WTC11 (cell line): ENCODE data around the gene TMEM30A. TPM values are rescaled to one million over a fixed set of nuclear protein-coding genes. Genes with fewer than 3 reads are reported as not detected.

ENCODE experiments used
- ATAC-seq: fragments of 200-7000 bp; cut with Tn5 transposase; 2 replicates; pipeline ENCODE4 v1.10.0; 2021; ENCODE audit warnings: mild to moderate bottlenecking, moderate library complexity
- Bru-seq: library from RNA; stranded (reverse); fragments of 400-500 nt; gene quantifications from one replicate; lab custom pipeline; 2021; lab: Mats Ljungman, UMichigan
- CTCF ChIA-PET: fragments of 300-600 bp; sonication (Branson Sonifier 250); formaldehyde crosslinking; loops from one replicate; lab custom pipeline; 2021; ENCODE audit warnings: antibody characterized with exemption; lab: Charles Lee
- POLR2A ChIA-PET: fragments of 350-600 bp; sonication (Branson Sonifier 250); formaldehyde crosslinking; loops from one replicate; lab custom pipeline; 2021; ENCODE audit warnings: antibody characterized with exemption; lab: Charles Lee
- DNase-seq: peaks from one replicate; pipeline ENCODE4 v3.0.0; 2021; ENCODE audit warnings: low spot score
- H3K27ac Mint-ChIP-seq: 2 replicates; pipeline ENCODE4 v1.8.0; 2021; ENCODE audit warnings: mixed read lengths
- H3K27me3 Mint-ChIP-seq: 2 replicates; pipeline ENCODE4 v1.8.0; 2021; ENCODE audit warnings: low read depth, mild to moderate bottlenecking, moderate library complexity, mixed read lengths
- H3K36me3 Mint-ChIP-seq: 2 replicates; pipeline ENCODE4 v1.8.0; 2021; ENCODE audit warnings: mixed read lengths
- H3K4me1 Mint-ChIP-seq: 2 replicates; pipeline ENCODE4 v1.8.0; 2022; ENCODE audit warnings: mixed read lengths
- H3K4me3 Mint-ChIP-seq: 2 replicates; pipeline ENCODE4 v1.8.0; 2021; ENCODE audit warnings: mild to moderate bottlenecking, moderate library complexity, mixed read lengths
- H3K9me3 Mint-ChIP-seq: 2 replicates; pipeline ENCODE4 v1.8.0; 2021; ENCODE audit warnings: mixed read lengths
- ARID4B ChIP-seq: sonication (generic); formaldehyde crosslinking; IDR thresholded peaks from 2 replicates; pipeline ENCODE4 v1.8.0; 2023; ENCODE audit warnings: missing genetic modification reagents, mild to moderate bottlenecking, borderline replicate concordance
- CREM ChIP-seq: sonication (generic); formaldehyde crosslinking; IDR thresholded peaks from 2 replicates; pipeline ENCODE4 v1.8.1; 2022; ENCODE audit warnings: mild to moderate bottlenecking, missing genetic modification reagents, moderate library complexity
- ETV6 ChIP-seq: sonication (generic); formaldehyde crosslinking; IDR thresholded peaks from 2 replicates; pipeline ENCODE4 v1.8.1; 2022; ENCODE audit warnings: mild to moderate bottlenecking, missing genetic modification reagents
- FOXK1 ChIP-seq: sonication (generic); formaldehyde crosslinking; IDR thresholded peaks from 2 replicates; pipeline ENCODE4 v1.8.0; 2022; ENCODE audit warnings: mild to moderate bottlenecking, moderate library complexity, missing genetic modification reagents
- GABPB1 ChIP-seq: sonication (generic); formaldehyde crosslinking; IDR thresholded peaks from 2 replicates; pipeline ENCODE4 v1.8.1; 2023; ENCODE audit warnings: mild to moderate bottlenecking, missing genetic modification reagents
- HMGXB4 ChIP-seq: sonication (generic); formaldehyde crosslinking; IDR thresholded peaks from 2 replicates; pipeline ENCODE4 v1.8.1; 2023; ENCODE audit warnings: mild to moderate bottlenecking, moderate library complexity, missing genetic modification reagents
- JAZF1 ChIP-seq: fragments of 250-450 bp; sonication (Bioruptor Pico); IDR thresholded peaks from 2 replicates; pipeline ENCODE4 v1.9.0; 2021; ENCODE audit warnings: moderate library complexity, mild to moderate bottlenecking, inconsistent platforms
- MAX ChIP-seq: sonication (generic); formaldehyde crosslinking; IDR thresholded peaks from 2 replicates; pipeline ENCODE4 v1.8.0; 2022; ENCODE audit warnings: mild to moderate bottlenecking, missing genetic modification reagents
- NFE2L1 ChIP-seq: sonication (generic); formaldehyde crosslinking; IDR thresholded peaks from 2 replicates; pipeline ENCODE4 v1.8.1; 2023; ENCODE audit warnings: missing genetic modification reagents
- PRDM15 ChIP-seq: sonication (generic); formaldehyde crosslinking; IDR thresholded peaks from 2 replicates; pipeline ENCODE4 v1.8.0; 2022; ENCODE audit warnings: missing genetic modification reagents
- SMAD3 ChIP-seq: sonication (generic); formaldehyde crosslinking; IDR thresholded peaks from 2 replicates; pipeline ENCODE4 v1.8.0; 2022; ENCODE audit warnings: missing genetic modification reagents, mild to moderate bottlenecking, borderline replicate concordance
- SOX15 ChIP-seq: fragments of 250-450 bp; sonication (Bioruptor Pico); IDR thresholded peaks from 2 replicates; pipeline ENCODE4 v1.9.0; 2021; ENCODE audit warnings: mild to moderate bottlenecking
- SP1 ChIP-seq: sonication (generic); formaldehyde crosslinking; conservative IDR thresholded peaks from 2 replicates; pipeline ENCODE4 v1.8.1; 2022; ENCODE audit warnings: missing genetic modification reagents
- USF1 ChIP-seq: sonication (generic); formaldehyde crosslinking; IDR thresholded peaks from 2 replicates; pipeline ENCODE4 v1.8.0; 2022; ENCODE audit warnings: mild to moderate bottlenecking, missing genetic modification reagents
- USF2 ChIP-seq: sonication (generic); formaldehyde crosslinking; IDR thresholded peaks from 2 replicates; pipeline ENCODE4 v1.8.1; 2023; ENCODE audit warnings: mild to moderate bottlenecking, missing genetic modification reagents, moderate library complexity
- ZNF232 ChIP-seq: sonication (generic); formaldehyde crosslinking; IDR thresholded peaks from 2 replicates; pipeline ENCODE4 v1.8.0; 2022; ENCODE audit warnings: mild to moderate bottlenecking, missing genetic modification reagents
- ZNF263 ChIP-seq: sonication (generic); formaldehyde crosslinking; IDR thresholded peaks from 2 replicates; pipeline ENCODE4 v1.8.1; 2022; ENCODE audit warnings: low read depth, mild to moderate bottlenecking, moderate library complexity, missing genetic modification reagents
- ZNF416 ChIP-seq: fragments of 250-450 bp; sonication (Bioruptor Pico); IDR thresholded peaks from 2 replicates; pipeline ENCODE4 v1.9.0; 2021; ENCODE audit warnings: mild to moderate bottlenecking, inconsistent platforms
- ZNF532 ChIP-seq: fragments of 250-450 bp; sonication (Bioruptor Pico); IDR thresholded peaks from 2 replicates; pipeline ENCODE4 v1.9.0; 2021; ENCODE audit warnings: mild to moderate bottlenecking, borderline replicate concordance
- long read RNA-seq, 3 experiments: library from RNA in 1 of 3; library from capped mRNA in 1 of 3; library from polyadenylated mRNA in 1 of 3; unstranded in 2 of 3; stranded (forward) in 1 of 3; transcript quantifications; one replicate each; pipeline ENCODE4 v2.0.0, GENCODE V29; 2021
- total RNA-seq: library from RNA; stranded (reverse); gene quantifications from 3 replicates; pipeline ENCODE4 v1.2.3, GENCODE V29; 2021

Gene TMEM30A
- total RNA-seq (68.2 to 81.2 TPM (median 72.6 TPM) in 3 replicates), Bru-seq, nascent RNA (percentile 94 among the genes with signal in this experiment)
- long read RNA-seq, experiment 1, full-length matches to known transcripts = 615 of 731 reads
- long read RNA-seq, experiment 1, partial matches to known transcripts = 45 of 731 reads
- long read RNA-seq, experiment 1, other reads (novel, unspliced or antisense) = 71 of 731 reads
- long read RNA-seq, experiment 2, full-length matches to known transcripts = 47 of 129 reads
- long read RNA-seq, experiment 2, partial matches to known transcripts = 7 of 129 reads
- long read RNA-seq, experiment 2, other reads (novel, unspliced or antisense) = 75 of 129 reads
- long read RNA-seq, experiment 3, full-length matches to known transcripts = 7 of 9 reads
- long read RNA-seq, experiment 3, partial matches to known transcripts = 1 of 9 reads
- long read RNA-seq, experiment 3, other reads (novel, unspliced or antisense) = 1 of 9 reads

- CTCF ChIA-PET = interaction anchor here (0.8 to 2.2 kb wide), 2 partner anchors 13 to 15 kb away, joined by 3 to 8 read pairs; no protein-coding TSS in a partner anchor
- Mint-ChIP-seq H3K27ac (no peak within 1 kb of the TSS), H3K36me3 (no peaks in the 10 kb centered on the region), H3K9me3 (no peaks in the 10 kb centered on the region), H3K27me3 (no peaks in the 10 kb centered on the region), H3K4me1 (peaks cover 36% of the 10 kb centered on the region), H3K4me3 (no peak within 1 kb of the TSS)
- POLR2A ChIA-PET = interaction anchor here (0.6 to 1.9 kb wide), 5 partner anchors 9 to 50 kb away, joined by 3 to 12 read pairs (median 8); partner anchors contain the start of gene COX7A2
- peak; percentile 99 for ATAC-seq
- peak; percentile 97 for DNase-seq
- TF ChIP-seq PRDM15 (CRISPR knock-in tag) (peak; percentile 65), NFE2L1 (CRISPR knock-in tag) (0 out of 2 replicates have a peak, but pooled peaks have one; percentile 76), ZNF416 (CRISPR knock-in tag) (no peak), ZNF232 (CRISPR knock-in tag) (peak; percentile 67), USF2 (CRISPR knock-in tag) (peak; percentile 89), ZNF532 (CRISPR knock-in tag) (no peak), ARID4B (peak; percentile 14; the same call in 1 of the 2 replicates), GABPB1 (peak; percentile 40; the same call in 1 of the 2 replicates), SOX15 (CRISPR knock-in tag) (no peak), ETV6 (CRISPR knock-in tag) (peak; percentile 87), USF1 (CRISPR knock-in tag) (peak; percentile 86), SP1 (peak; percentile 86), CREM (CRISPR knock-in tag) (peak; percentile 71), HMGXB4 (peak; percentile 74; the same call in 1 of the 2 replicates), JAZF1 (CRISPR knock-in tag) (no peak), MAX (CRISPR knock-in tag) (peak; percentile 83), FOXK1 (CRISPR knock-in tag) (peak; percentile 66; the same call in 1 of the 2 replicates), ZNF263 (peak; percentile 77), SMAD3 (0 out of 2 replicates have a peak, but pooled peaks have one; percentile 26)
Observed at GRCh38 chr6:75284632-75285282, at the start of gene TMEM30A. TMEM30A (minus strand) TSS chr6:75284792; CDS start chr6:75284638, 154 bp downstream.
